Endothelial cell of umbilical vein (primary cell): ENCODE data around the gene PDLIM5.

Experiments
- EZH2 ChIP-seq: IDR thresholded peaks from 2 replicates; pipeline ENCODE4 v1.6.1; 2012; ENCODE audit warnings: borderline replicate concordance, low read depth, mild to moderate bottlenecking, moderate library complexity, low read length, inconsistent platforms; ENCODE audit not compliant: severe bottlenecking
- FOS ChIP-seq: IDR thresholded peaks from 2 replicates; pipeline ENCODE4 v1.6.1; 2011; ENCODE audit warnings: mild to moderate bottlenecking, low read length, moderate library complexity, borderline replicate concordance; ENCODE audit not compliant: insufficient read depth
- GATA2 ChIP-seq: IDR thresholded peaks from 2 replicates; pipeline ENCODE4 v1.7.0; 2011; ENCODE audit warnings: low read depth, mild to moderate bottlenecking, moderate library complexity, mixed read lengths, low read length; ENCODE audit not compliant: insufficient read length, insufficient read depth
- JUN ChIP-seq: IDR thresholded peaks from 2 replicates; pipeline ENCODE4 v1.6.1; 2011; ENCODE audit warnings: borderline replicate concordance, low read depth; ENCODE audit not compliant: insufficient read length, insufficient read depth
- MAX ChIP-seq: IDR thresholded peaks from 2 replicates; pipeline ENCODE4 v1.6.1; 2011; ENCODE audit not compliant: insufficient read depth, insufficient read length
- MYC ChIP-seq: IDR thresholded peaks from one replicate; pipeline ENCODE4 v1.6.1; 2011; ENCODE audit warnings: mild to moderate bottlenecking, low read depth, low read length
- POLR2A ChIP-seq: IDR thresholded peaks from 2 replicates; pipeline ENCODE4 v1.6.1; 2012; ENCODE audit warnings: low read depth, mild to moderate bottlenecking, control low read depth, low read length
- POLR2AphosphoS5 ChIP-seq: IDR thresholded peaks from 2 replicates; pipeline ENCODE4 v1.6.1; 2012; ENCODE audit warnings: low read depth, mild to moderate bottlenecking, control low read depth, low read length, moderate library complexity; ENCODE audit not compliant: insufficient read depth
- TF ChIP-seq, protein P1 (sequence below), 2 donors: IDR thresholded peaks; 1 replicate in 1 of 2; 2 replicates in 1 of 2; pipeline ENCODE4 v1.5.1; 2011; ENCODE audit warnings: low read length in 2 of 2, mild to moderate bottlenecking in 2 of 2, moderate library complexity in 2 of 2, control low read depth in 1 of 2, inconsistent platforms in 1 of 2, low read depth in 1 of 2; ENCODE audit not compliant: insufficient read depth in 1 of 2; ENCODE audit errors: extremely low read depth in 1 of 2

DNA sequence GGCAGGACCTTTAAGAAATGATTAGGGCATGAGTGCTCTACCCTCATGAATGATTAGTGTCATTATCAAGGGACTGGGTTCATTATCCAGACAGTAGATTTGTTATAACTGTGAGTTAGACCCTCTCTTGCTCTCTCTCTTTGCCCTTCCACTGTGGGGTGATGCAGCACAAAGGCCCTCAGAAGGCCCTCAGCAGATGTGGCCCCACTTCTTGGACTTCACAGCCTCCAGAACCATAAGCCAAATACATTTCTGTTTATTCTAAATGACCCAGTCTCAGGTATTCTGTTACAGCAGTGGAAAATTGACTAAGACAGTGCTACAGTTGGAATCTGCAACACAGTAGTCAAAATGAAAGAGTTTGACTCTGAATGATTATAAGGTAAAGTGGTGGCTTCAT lies 17.2 kb upstream of the PDLIM5 start:
- TF ChIP-seq POLR2AphosphoS5: no peak
- no peak for TF ChIP-seq POLR2A
- TF ChIP-seq, protein P1, sequence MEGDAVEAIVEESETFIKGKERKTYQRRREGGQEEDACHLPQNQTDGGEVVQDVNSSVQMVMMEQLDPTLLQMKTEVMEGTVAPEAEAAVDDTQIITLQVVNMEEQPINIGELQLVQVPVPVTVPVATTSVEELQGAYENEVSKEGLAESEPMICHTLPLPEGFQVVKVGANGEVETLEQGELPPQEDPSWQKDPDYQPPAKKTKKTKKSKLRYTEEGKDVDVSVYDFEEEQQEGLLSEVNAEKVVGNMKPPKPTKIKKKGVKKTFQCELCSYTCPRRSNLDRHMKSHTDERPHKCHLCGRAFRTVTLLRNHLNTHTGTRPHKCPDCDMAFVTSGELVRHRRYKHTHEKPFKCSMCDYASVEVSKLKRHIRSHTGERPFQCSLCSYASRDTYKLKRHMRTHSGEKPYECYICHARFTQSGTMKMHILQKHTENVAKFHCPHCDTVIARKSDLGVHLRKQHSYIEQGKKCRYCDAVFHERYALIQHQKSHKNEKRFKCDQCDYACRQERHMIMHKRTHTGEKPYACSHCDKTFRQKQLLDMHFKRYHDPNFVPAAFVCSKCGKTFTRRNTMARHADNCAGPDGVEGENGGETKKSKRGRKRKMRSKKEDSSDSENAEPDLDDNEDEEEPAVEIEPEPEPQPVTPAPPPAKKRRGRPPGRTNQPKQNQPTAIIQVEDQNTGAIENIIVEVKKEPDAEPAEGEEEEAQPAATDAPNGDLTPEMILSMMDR (IDR thresholded peaks at IDR 0.05; ENCODE audit: extremely low read depth in 1 of 2, insufficient read depth in 1 of 2, low read depth in 1 of 2, low read length in 2 of 2): no peak
- no peak for TF ChIP-seq EZH2
- TF ChIP-seq MAX: no peak
- no peak for TF ChIP-seq FOS
- no peak for TF ChIP-seq MYC
- TF ChIP-seq JUN: no peak
- no peak for TF ChIP-seq GATA2
